Kidney (tissue), 14 donors: ENCODE data around the gene TMA7. TPM values are rescaled to one million over a fixed set of nuclear protein-coding genes. Genes with fewer than 3 reads are reported as not detected.

Source experiments
- DNase-seq, 5 donors: peaks; one replicate each; pipeline ENCODE4 v3.0.0-alpha.2; 2013 to 2020
- FAIRE-seq: peaks from 2 replicates; lab custom pipeline; 2012; peaks lifted over from hg19 to GRCh38; lab: Jason Lieb, UNC
- H3K27ac ChIP-seq, 2 donors: one replicate each; pipeline ENCODE4 v1.7.0; 2013; ENCODE audit warnings: low read depth in 2 of 2, low read length in 2 of 2, inconsistent platforms in 1 of 2
- H3K27me3 ChIP-seq: one replicate; pipeline ENCODE4 v1.7.1; 2013; ENCODE audit warnings: low read length, inconsistent platforms; ENCODE audit not compliant: control insufficient read depth, insufficient read depth
- H3K36me3 ChIP-seq, 3 donors: one replicate each; pipeline versions ENCODE4 v1.7.0 to v1.7.1; 2013; ENCODE audit warnings: low read length in 3 of 3, control low read depth in 1 of 3, inconsistent platforms in 1 of 3; ENCODE audit not compliant: insufficient read depth in 3 of 3, control insufficient read depth in 2 of 3
- H3K4me1 ChIP-seq, 3 donors: one replicate each; pipeline versions ENCODE4 v1.7.0 to v1.7.1; 2013; ENCODE audit warnings: low read length in 3 of 3, inconsistent platforms in 1 of 3, low read depth in 1 of 3; ENCODE audit not compliant: control insufficient read depth in 2 of 3, insufficient read depth in 2 of 3
- H3K4me3 ChIP-seq, 3 donors: one replicate each; pipeline versions ENCODE4 v1.7.0 to v1.8.1; 2013; ENCODE audit warnings: low read length in 3 of 3, control low read depth in 1 of 3, inconsistent platforms in 1 of 3
- H3K9ac ChIP-seq, 3 donors: one replicate each; pipeline versions ENCODE4 v1.7.0 to v1.7.1; 2013; ENCODE audit warnings: low read length in 3 of 3, control low read depth in 1 of 3, inconsistent platforms in 1 of 3
- H3K9me3 ChIP-seq, 3 donors: one replicate each; pipeline versions ENCODE4 v1.7.0 to v1.7.1; 2013; ENCODE audit warnings: low read length in 3 of 3, control low read depth in 1 of 3, inconsistent platforms in 1 of 3; ENCODE audit not compliant: control insufficient read depth in 2 of 3, insufficient read depth in 1 of 3
- intact Hi-C: fragments of 100-400 bp; cut with DNase I; formaldehyde crosslinking; loops from one replicate; pipeline ENCODE4 v1.11.1; 2022
- polyA plus RNA-seq: library from polyadenylated mRNA; stranded (reverse); fragments of 350-450 nt; fragmentation: Illumina TruSeq; extraction: RNeasy Lipid Tissue Mini Kit (QIAGEN cat#74804); gene quantifications from one replicate; pipeline ENCODE4 v1.2.3, GENCODE V29; 2014; ENCODE audit warnings: low read depth, low replicate concordance; ENCODE audit not compliant: insufficient read depth
- total RNA-seq: library from RNA; stranded (reverse); fragmentation: NEBNext Ultra II Directional; extraction: Animal tissue kit (Norgen Biotek cat#: 25700); gene quantifications from one replicate; pipeline ENCODE4 v1.2.1, GENCODE V29; 2021
- TF ChIP-seq, protein P1 (sequence below): IDR thresholded peaks from 3 replicates; pipeline ENCODE4 v1.5.1; 2012; ENCODE audit warnings: mild to moderate bottlenecking, moderate library complexity, borderline replicate concordance; ENCODE audit not compliant: insufficient read depth; ENCODE audit errors: extremely low read depth
- donor health status: control.
- donor health status: control.
- donor health status: control.
- donor health status: control.
- donor health status: control.
- donor health status: DM: yes; HTN: yes; CAD: no.
- donor health status: Normal renal cell carcinoma (clear cell type).

The TMA7 gene
- total and polyA plus RNA-seq, 2 donors from 2014 or later, result 195 to 631 TPM

DNA sequence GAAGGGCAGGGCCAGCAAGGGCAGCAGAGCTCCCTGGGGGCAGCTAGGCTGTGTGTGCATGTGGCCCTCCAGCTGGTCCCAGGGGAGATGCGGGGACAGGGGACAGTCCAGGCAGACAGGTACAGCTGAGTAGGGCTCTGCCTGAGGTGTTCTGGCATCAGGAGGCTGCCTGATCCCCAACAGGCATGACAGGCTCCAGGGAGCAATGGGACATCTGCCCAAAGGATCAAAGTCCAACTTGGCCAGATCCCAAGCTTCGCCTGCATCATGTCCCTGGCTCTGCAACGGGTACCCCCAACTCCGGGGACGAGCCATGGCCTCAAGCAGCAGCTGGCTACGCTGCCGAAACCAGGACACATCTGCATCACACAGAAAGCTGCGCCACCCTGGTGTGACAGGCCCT is 28.3 kb downstream of the TMA7 start:
- intact Hi-C loops, result loop anchor here (5.0 kb wide), 1 partner anchor 34 kb away; the partner anchor contains the start of gene SHISA5
- Histone ChIP-seq H3K27ac (peak overlapping the region in 1 of 2 donors; percentile 6), H3K9ac (no peak overlapping the region), H3K27me3 (no peaks in the 10 kb centered on the region), H3K36me3 (peaks cover 0 to 10% (median 5%) of the 10 kb centered on the region in 3 donors), H3K4me1 (peaks cover 0 to 46% (median 23%) of the 10 kb centered on the region in 3 donors), H3K4me3 (no peak overlapping the region), H3K9me3 (no peaks in the 10 kb centered on the region)
- no peak for FAIRE-seq
- no peak for DNase-seq
- TF ChIP-seq, protein P1, sequence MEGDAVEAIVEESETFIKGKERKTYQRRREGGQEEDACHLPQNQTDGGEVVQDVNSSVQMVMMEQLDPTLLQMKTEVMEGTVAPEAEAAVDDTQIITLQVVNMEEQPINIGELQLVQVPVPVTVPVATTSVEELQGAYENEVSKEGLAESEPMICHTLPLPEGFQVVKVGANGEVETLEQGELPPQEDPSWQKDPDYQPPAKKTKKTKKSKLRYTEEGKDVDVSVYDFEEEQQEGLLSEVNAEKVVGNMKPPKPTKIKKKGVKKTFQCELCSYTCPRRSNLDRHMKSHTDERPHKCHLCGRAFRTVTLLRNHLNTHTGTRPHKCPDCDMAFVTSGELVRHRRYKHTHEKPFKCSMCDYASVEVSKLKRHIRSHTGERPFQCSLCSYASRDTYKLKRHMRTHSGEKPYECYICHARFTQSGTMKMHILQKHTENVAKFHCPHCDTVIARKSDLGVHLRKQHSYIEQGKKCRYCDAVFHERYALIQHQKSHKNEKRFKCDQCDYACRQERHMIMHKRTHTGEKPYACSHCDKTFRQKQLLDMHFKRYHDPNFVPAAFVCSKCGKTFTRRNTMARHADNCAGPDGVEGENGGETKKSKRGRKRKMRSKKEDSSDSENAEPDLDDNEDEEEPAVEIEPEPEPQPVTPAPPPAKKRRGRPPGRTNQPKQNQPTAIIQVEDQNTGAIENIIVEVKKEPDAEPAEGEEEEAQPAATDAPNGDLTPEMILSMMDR, result no peak

DNA sequence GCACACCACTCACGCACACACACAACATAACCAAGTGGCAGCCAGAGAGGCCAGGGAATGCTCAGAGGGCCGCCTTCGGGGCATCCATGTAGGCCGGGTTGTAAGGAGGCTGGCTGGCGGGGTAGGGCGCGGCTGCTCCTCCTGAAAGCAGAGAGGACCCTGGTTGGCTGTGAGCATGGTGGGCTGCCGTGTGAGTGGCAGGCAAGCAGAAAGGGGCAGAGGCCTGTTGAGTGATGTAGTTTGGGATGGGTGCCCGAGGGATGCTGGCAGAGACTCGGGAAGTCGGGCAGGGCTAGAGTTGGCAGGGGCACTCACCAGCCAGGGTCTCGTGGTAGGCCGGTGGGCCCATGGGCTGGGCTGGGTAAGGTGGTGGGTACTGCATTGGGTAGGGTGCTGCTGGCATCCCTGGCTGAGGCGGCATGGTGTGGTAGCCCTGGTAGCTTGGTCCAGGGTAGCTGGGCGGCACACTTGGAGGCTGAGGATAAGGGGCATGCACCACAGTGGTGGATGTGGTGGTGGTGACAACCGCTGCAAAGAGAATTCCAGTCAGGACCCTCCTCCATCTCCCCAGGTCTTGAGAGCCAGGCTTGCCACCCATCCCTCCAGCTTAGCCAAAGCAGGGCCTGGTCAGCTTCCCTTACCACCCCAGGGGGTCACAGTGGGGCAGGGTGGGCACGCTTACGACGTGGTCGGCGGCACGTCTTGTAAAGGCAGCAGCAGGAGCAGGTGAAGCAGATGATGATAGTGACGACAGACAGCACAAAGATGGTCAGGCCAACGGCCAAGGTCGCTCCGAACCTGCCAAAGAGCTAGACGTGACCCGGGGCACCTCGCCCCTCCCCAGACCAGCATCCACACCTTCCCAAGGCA is 29.2 kb downstream of the TMA7 start:
- no peak overlapping the region for H3K4me3 ChIP-seq
- no peak overlapping the region for H3K27ac ChIP-seq
- intact Hi-C loops, result loop anchor here (5.0 kb wide), 1 partner anchor 33 kb away; the partner anchor contains the start of gene SHISA5
- peaks cover 0 to 47% (median 23%) of the 10 kb centered on the region in 3 donors for H3K4me1 ChIP-seq
- FAIRE-seq (no peak), DNase-seq (peak in 1 of 5 donors; percentile 71)
- H3K36me3 ChIP-seq, result peaks cover 0 to 10% (median 5%) of the 10 kb centered on the region in 3 donors
- H3K9me3 ChIP-seq, result no peaks in the 10 kb centered on the region
- H3K27me3 ChIP-seq, result no peaks in the 10 kb centered on the region
- H3K9ac ChIP-seq, result no peak overlapping the region
- TF ChIP-seq, protein P1, result no peak

DNA sequence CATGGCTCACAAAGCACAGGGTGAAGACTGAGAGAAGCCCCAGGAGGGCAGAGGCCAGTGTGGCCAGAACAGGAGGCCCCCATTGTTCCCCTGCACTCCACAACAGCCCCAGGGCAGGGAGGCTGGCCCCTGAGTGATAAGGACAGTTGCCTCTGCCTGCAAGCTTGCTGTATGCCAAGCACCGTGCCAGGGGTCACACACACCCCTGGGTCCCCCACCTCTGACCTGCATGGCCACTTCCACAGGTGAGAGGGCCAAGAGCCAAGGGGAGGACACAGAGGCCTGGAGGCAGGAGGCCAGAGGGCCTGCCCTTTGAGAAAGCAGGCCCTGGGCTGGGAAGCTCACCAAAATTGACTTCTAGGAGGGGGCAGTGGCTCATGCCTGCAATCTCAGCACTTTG is 30.2 kb downstream of the TMA7 start:
- Histone ChIP-seq H3K9ac (no peak overlapping the region), H3K4me1 (peaks cover 0 to 42% (median 18%) of the 10 kb centered on the region in 3 donors), H3K27me3 (no peaks in the 10 kb centered on the region), H3K9me3 (no peaks in the 10 kb centered on the region), H3K4me3 (no peak overlapping the region), H3K36me3 (peaks cover 0 to 10% (median 5%) of the 10 kb centered on the region in 3 donors), H3K27ac (no peak overlapping the region)
- no peak for FAIRE-seq
- peak in 1 of 5 donors; percentile 64 for DNase-seq
- TF ChIP-seq, protein P1, result no peak
- intact Hi-C loops, result no loop called here
